ENCODE measurements around the gene PFKFB4.
"Not testable (repeated sequence)": the region's sequence is repeated elsewhere in the genome, so short reads cannot be mapped to it uniquely, and the experiment has no call there.

PFKFB4 gene

GRCh38 chr3:48492461-48493202, 64.0 kb downstream of the PFKFB4 start:
- ATAC-seq (ENCODE audit: insufficient read depth, low read depth) (no peak), DNase-seq (no peak)
- Histone ChIP-seq H3K36me3 (ENCODE audit: insufficient read depth, low read length) (no peaks in the 10 kb centered on the region), H3K4me1 (ENCODE audit: insufficient read depth, low read length) (no peaks in the 10 kb centered on the region), H4K20me1 (ENCODE audit: insufficient read depth, low read length) (no peaks in the 10 kb centered on the region), H2AFZ (ENCODE audit: low read depth, low read length) (no peak overlapping the region), H3K27me3 (ENCODE audit: insufficient read depth, low read length, poor library complexity) (no peaks in the 10 kb centered on the region), H3K4me3 (ENCODE audit: low read depth in 1 of 2, low read length in 2 of 2) (no peak overlapping the region), H3K4me2 (ENCODE audit: insufficient read depth, low read length) (no peak overlapping the region), H3K79me2 (ENCODE audit: insufficient read depth, low read length) (no peaks in the 10 kb centered on the region), H3K9me3 (ENCODE audit: insufficient read depth, low read length, severe bottlenecking) (no peaks in the 10 kb centered on the region), H3K27ac (ENCODE audit: low read length) (no peak overlapping the region), H3K9ac (ENCODE audit: low read depth, low read length) (no peak overlapping the region)
- no peak for TF ChIP-seq EZH2 (IDR thresholded peaks at IDR 0.05; ENCODE audit: borderline replicate concordance, low read depth, low read length, severe bottlenecking)
- TF ChIP-seq CTCF (IDR thresholded peaks at IDR 0.05; ENCODE audit: borderline replicate concordance, extremely low read depth, low read length, poor library complexity, severe bottlenecking): no peak

- H3K36me3 ChIP-seq (ENCODE audit: insufficient read depth, low read length): no peaks in the 10 kb centered on the region
- H3K79me2 ChIP-seq (ENCODE audit: insufficient read depth, low read length): no peaks in the 10 kb centered on the region
- no peaks in the 10 kb centered on the region for H3K4me1 ChIP-seq (ENCODE audit: insufficient read depth, low read length)
- H3K4me3 ChIP-seq (ENCODE audit: low read depth in 1 of 2, low read length in 2 of 2): no peak overlapping the region
- no peaks in the 10 kb centered on the region for H3K9me3 ChIP-seq (ENCODE audit: insufficient read depth, low read length, severe bottlenecking)
- H2AFZ ChIP-seq (ENCODE audit: low read depth, low read length): no peak overlapping the region
- DNase-seq (no peak), ATAC-seq (ENCODE audit: insufficient read depth, low read depth) (no peak)
- no peak overlapping the region for H3K4me2 ChIP-seq (ENCODE audit: insufficient read depth, low read length)
- H3K27ac ChIP-seq (ENCODE audit: low read length): no peak overlapping the region
- H3K27me3 ChIP-seq (ENCODE audit: insufficient read depth, low read length, poor library complexity): no peaks in the 10 kb centered on the region
- no peak overlapping the region for H3K9ac ChIP-seq (ENCODE audit: low read depth, low read length)
- no peaks in the 10 kb centered on the region for H4K20me1 ChIP-seq (ENCODE audit: insufficient read depth, low read length)
- TF ChIP-seq CTCF (IDR thresholded peaks at IDR 0.05; ENCODE audit: borderline replicate concordance, extremely low read depth, low read length, poor library complexity, severe bottlenecking): no peak
- no peak for TF ChIP-seq EZH2 (IDR thresholded peaks at IDR 0.05; ENCODE audit: borderline replicate concordance, low read depth, low read length, severe bottlenecking)
Observed at GRCh38 chr3:48486952-48487351, 69.7 kb downstream of the PFKFB4 start.

- not testable (repeated sequence) for H3K27me3 ChIP-seq (ENCODE audit: insufficient read depth, low read length, poor library complexity); ATAC-seq (ENCODE audit: insufficient read depth, low read depth); H2AFZ ChIP-seq (ENCODE audit: low read depth, low read length); DNase-seq; H3K4me3 ChIP-seq (ENCODE audit: low read depth in 1 of 2, low read length in 2 of 2); H3K4me2 ChIP-seq (ENCODE audit: insufficient read depth, low read length); H3K79me2 ChIP-seq (ENCODE audit: insufficient read depth, low read length); H3K9ac ChIP-seq (ENCODE audit: low read depth, low read length); H3K27ac ChIP-seq (ENCODE audit: low read length); H3K9me3 ChIP-seq (ENCODE audit: insufficient read depth, low read length, severe bottlenecking); H3K36me3 ChIP-seq (ENCODE audit: insufficient read depth, low read length)
- H4K20me1 ChIP-seq (ENCODE audit: insufficient read depth, low read length): peaks cover 10% of the 10 kb centered on the region; the same call in 1 of the 2 replicates
- H3K4me1 ChIP-seq (ENCODE audit: insufficient read depth, low read length): peaks cover 24% of the 10 kb centered on the region
Observed at GRCh38 chr3:48482822-48483221, 73.8 kb downstream of the PFKFB4 start.

- H3K9ac ChIP-seq (ENCODE audit: low read depth, low read length); H3K27ac ChIP-seq (ENCODE audit: low read length); H3K36me3 ChIP-seq (ENCODE audit: insufficient read depth, low read length); DNase-seq; H3K9me3 ChIP-seq (ENCODE audit: insufficient read depth, low read length, severe bottlenecking); H2AFZ ChIP-seq (ENCODE audit: low read depth, low read length); H3K4me2 ChIP-seq (ENCODE audit: insufficient read depth, low read length); ATAC-seq (ENCODE audit: insufficient read depth, low read depth); H3K4me3 ChIP-seq (ENCODE audit: low read depth in 1 of 2, low read length in 2 of 2); H3K79me2 ChIP-seq (ENCODE audit: insufficient read depth, low read length); H3K27me3 ChIP-seq (ENCODE audit: insufficient read depth, low read length, poor library complexity): not testable (repeated sequence)
- peaks cover 18% of the 10 kb centered on the region for H4K20me1 ChIP-seq (ENCODE audit: insufficient read depth, low read length)
- peaks cover 27% of the 10 kb centered on the region for H3K4me1 ChIP-seq (ENCODE audit: insufficient read depth, low read length)
Observed at GRCh38 chr3:48480891-48481290, 75.7 kb downstream of the PFKFB4 start.
